Thymus (tissue), 11 donors: ENCODE data around the gene TXNRD3. TPM values are rescaled to one million over a fixed set of nuclear protein-coding genes. Genes with fewer than 3 reads are reported as not detected.

Experiments
- DNase-seq, 9 donors: peaks; one replicate each; pipeline ENCODE4 v3.0.0-alpha.2; 2013; ENCODE audit warnings: low spot score in 9 of 9, low read depth in 6 of 9, missing footprints in 1 of 9
- H3K27ac ChIP-seq, 2 donors: one replicate each; pipeline ENCODE4 v1.5.1; 2013; ENCODE audit warnings: control low read depth in 1 of 2, low read depth in 1 of 2, low read length in 1 of 2, mild to moderate bottlenecking in 1 of 2, moderate library complexity in 1 of 2
- H3K27me3 ChIP-seq, 2 donors: one replicate each; pipeline ENCODE4 v1.5.1; 2013; ENCODE audit warnings: low read length in 1 of 2; ENCODE audit not compliant: control insufficient read depth in 2 of 2, insufficient read depth in 1 of 2
- H3K36me3 ChIP-seq, 2 donors: one replicate each; pipeline ENCODE4 v1.5.1; 2013; ENCODE audit warnings: low read length in 1 of 2, mild to moderate bottlenecking in 1 of 2, moderate library complexity in 1 of 2; ENCODE audit not compliant: control insufficient read depth in 2 of 2, insufficient read depth in 2 of 2
- H3K4me1 ChIP-seq, 2 donors: one replicate each; pipeline ENCODE4 v1.5.1; 2013; ENCODE audit warnings: low read length in 2 of 2; ENCODE audit not compliant: control insufficient read depth in 2 of 2, insufficient read depth in 2 of 2
- H3K4me3 ChIP-seq, 2 donors: one replicate each; pipeline ENCODE4 v1.5.1; 2013; ENCODE audit warnings: low read length in 2 of 2, control low read depth in 1 of 2, mild to moderate bottlenecking in 1 of 2
- H3K9me3 ChIP-seq, 2 donors: one replicate each; pipeline ENCODE4 v1.5.1; 2013; ENCODE audit warnings: low read length in 1 of 2, mild to moderate bottlenecking in 1 of 2; ENCODE audit not compliant: control insufficient read depth in 2 of 2, insufficient read depth in 1 of 2
- WGBS: extraction: QIAGEN DNeasy Blood & Tissue Kit; methylation state at CpG from one replicate; pipeline ENCODE4 v1.1.7; 2013; 5-methylcytosine and 5-hydroxymethylcytosine counted together
- polyA plus RNA-seq: library from polyadenylated mRNA; stranded (reverse); fragments of 200-250 nt; gene quantifications from one replicate; pipeline ENCODE4 v1.2.3, GENCODE V29; 2013
- total RNA-seq: library from RNA; stranded (reverse); fragments of 120-200 nt; gene quantifications from one replicate; pipeline ENCODE4 v1.2.4, GENCODE V29; 2013
- donor health status: healthy.

Gene TXNRD3
- total and polyA plus RNA-seq, 2 donors = 9.9 to 11.9 TPM

- Histone ChIP-seq H3K4me3 (no peak overlapping the region), H3K27ac (no peak overlapping the region), H3K9me3 (no peaks in the 10 kb centered on the region), H3K27me3 (no peaks in the 10 kb centered on the region), H3K36me3 (no peaks in the 10 kb centered on the region), H3K4me1 (no peaks in the 10 kb centered on the region)
- no peak for DNase-seq
- WGBS = 79% methylated on average over 15 of the region's 15 CpGs
Observed at GRCh38 chr3:126665959-126666657, 11.2 kb upstream of the TXNRD3 start.

DNA sequence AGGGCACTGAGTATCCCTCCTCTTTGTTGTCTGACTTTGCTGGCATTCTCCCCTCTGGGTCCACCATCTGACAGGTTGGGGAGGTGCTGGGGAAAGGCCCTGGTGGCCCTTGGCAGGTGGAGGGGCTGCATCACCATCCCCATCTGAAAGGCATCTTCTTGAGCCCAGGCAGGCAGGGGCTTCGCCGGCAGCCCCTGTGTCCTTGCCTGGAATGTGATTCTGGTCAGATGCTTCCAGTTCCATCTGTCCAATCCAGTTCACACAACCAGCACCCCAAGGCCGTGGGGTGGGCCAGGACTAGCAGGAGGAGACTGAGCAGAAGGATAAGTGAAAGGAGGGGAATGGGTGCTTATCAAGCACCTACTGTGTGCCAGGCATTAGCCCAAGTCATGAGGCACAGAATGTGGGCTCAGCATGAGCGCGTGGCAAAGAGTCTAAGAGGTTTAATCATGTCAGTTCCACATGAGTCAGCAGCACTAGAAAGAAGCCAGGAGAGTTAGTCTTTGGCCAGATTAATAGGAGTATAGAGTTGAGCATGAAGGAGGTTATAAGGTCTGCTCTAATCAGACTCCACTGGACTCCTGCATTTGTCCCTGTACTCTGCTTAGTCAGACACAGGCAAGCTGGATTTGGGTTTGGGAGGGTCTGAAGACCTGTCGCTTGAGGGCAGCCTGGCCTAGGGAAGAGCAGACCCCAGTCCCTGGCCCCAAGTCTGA lies 10.5 kb upstream of the TXNRD3 start:
- Histone ChIP-seq H3K4me1 (no peaks in the 10 kb centered on the region), H3K36me3 (no peaks in the 10 kb centered on the region), H3K27me3 (no peaks in the 10 kb centered on the region), H3K4me3 (no peak overlapping the region), H3K9me3 (peaks cover 0 to 3% of the 10 kb centered on the region in 2 donors), H3K27ac (no peak overlapping the region)
- no peak for DNase-seq
- WGBS = 97% methylated on average over 6 of the region's 6 CpGs

- Histone ChIP-seq H3K27ac (no peak overlapping the region), H3K27me3 (no peaks in the 10 kb centered on the region), H3K4me3 (no peak overlapping the region)
Observed at GRCh38 chr3:126664591-126665214, 9.8 kb upstream of the TXNRD3 start.

GRCh38 chr3:126663750-126664149 lies 8.8 kb upstream of the TXNRD3 start:
- DNase-seq = no peak

More at GRCh38 chr3:126664591-126665214, 9.8 kb upstream of the TXNRD3 start:
- Histone ChIP-seq H3K36me3 (no peaks in the 10 kb centered on the region), H3K9me3 (peaks cover 0 to 9% of the 10 kb centered on the region in 2 donors), H3K4me1 (no peaks in the 10 kb centered on the region)
- WGBS = 91% methylated on average over 5 of the region's 5 CpGs
- no peak for DNase-seq

DNA sequence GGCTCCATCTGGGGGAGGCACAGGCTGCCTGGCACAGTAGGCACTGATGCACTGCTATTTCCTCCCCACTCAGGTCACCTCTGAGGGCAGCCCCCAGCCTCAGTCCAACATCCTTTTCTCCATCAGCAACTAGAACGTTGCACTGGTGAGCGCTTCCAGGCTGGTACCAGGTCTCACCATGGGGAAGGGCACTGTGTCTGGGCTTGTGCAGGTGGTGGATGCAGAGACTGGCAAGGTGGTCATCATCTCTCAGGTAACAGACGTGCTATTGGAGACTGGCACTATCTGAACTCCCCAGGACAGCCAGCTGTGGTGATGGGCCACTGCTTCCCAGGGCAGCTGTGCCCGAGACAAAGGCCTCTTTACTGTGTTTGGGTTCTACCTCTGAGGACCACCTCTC lies 8.3 kb upstream of the TXNRD3 start:
- Histone ChIP-seq H3K27ac (no peak overlapping the region), H3K9me3 (peaks cover 0 to 21% of the 10 kb centered on the region in 2 donors), H3K4me3 (no peak overlapping the region), H3K36me3 (no peaks in the 10 kb centered on the region), H3K27me3 (no peaks in the 10 kb centered on the region), H3K4me1 (no peaks in the 10 kb centered on the region)
- 94% methylated on average over 4 of the region's 4 CpGs for WGBS
- no peak for DNase-seq

More at GRCh38 chr3:126663750-126664149, 8.8 kb upstream of the TXNRD3 start:
- H3K36me3 ChIP-seq = no peaks in the 10 kb centered on the region
- H3K27me3 ChIP-seq = no peaks in the 10 kb centered on the region
- H3K4me1 ChIP-seq = no peaks in the 10 kb centered on the region
- peaks cover 0 to 16% of the 10 kb centered on the region in 2 donors for H3K9me3 ChIP-seq
- WGBS = 98% methylated on average over 8 of the region's 8 CpGs
- no peak overlapping the region for H3K4me3 ChIP-seq
- no peak overlapping the region for H3K27ac ChIP-seq

GRCh38 chr3:126661532-126662364 lies 6.8 kb upstream of the TXNRD3 start:
- H3K36me3 ChIP-seq = no peaks in the 10 kb centered on the region
- no peak for DNase-seq
- no peaks in the 10 kb centered on the region for H3K27me3 ChIP-seq
- no peak overlapping the region for H3K4me3 ChIP-seq
- 94% methylated on average over 11 of the region's 11 CpGs for WGBS
- H3K4me1 ChIP-seq = peaks cover 0 to under 1% of the 10 kb centered on the region in 2 donors
- peaks cover 0 to 26% of the 10 kb centered on the region in 2 donors for H3K9me3 ChIP-seq
- H3K27ac ChIP-seq = no peak overlapping the region

GRCh38 chr3:126659915-126660886 lies 5.3 kb upstream of the TXNRD3 start:
- DNase-seq = no peak
- Histone ChIP-seq H3K9me3 (peaks cover 0 to 26% of the 10 kb centered on the region in 2 donors), H3K4me1 (peaks cover 0 to 13% of the 10 kb centered on the region in 2 donors), H3K27me3 (no peaks in the 10 kb centered on the region), H3K27ac (no peak overlapping the region), H3K36me3 (no peaks in the 10 kb centered on the region), H3K4me3 (no peak overlapping the region)
- WGBS = 87% methylated on average over 19 of the region's 19 CpGs

DNA sequence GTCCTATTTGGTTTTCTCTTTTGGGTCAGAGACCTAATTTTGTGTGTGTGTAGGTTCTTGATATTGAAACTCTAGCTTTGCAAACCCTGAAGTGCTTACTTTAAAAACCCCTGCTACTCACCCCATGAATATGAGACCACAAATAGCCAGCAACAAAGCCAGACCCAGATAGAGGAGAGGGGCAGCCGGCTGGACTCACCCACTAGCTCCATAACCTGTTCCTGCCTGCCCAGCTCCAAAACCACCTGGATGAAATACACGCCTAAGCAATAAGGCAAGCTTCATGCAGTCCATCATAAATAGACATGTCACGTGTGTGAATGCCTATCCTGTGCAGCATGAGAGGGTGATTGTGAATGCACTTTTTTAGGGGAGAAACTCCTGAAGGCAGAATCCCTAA lies 3.7 kb upstream of the TXNRD3 start:
- DNase-seq = no peak
- H3K4me3 ChIP-seq = no peak overlapping the region
- H3K9me3 ChIP-seq = peaks cover 0 to 26% of the 10 kb centered on the region in 2 donors
- no peaks in the 10 kb centered on the region for H3K27me3 ChIP-seq
- 93% methylated on average over 3 of the region's 3 CpGs for WGBS
- H3K4me1 ChIP-seq = peaks cover 0 to 19% of the 10 kb centered on the region in 2 donors
- no peak overlapping the region for H3K27ac ChIP-seq
- H3K36me3 ChIP-seq = no peaks in the 10 kb centered on the region
